Natural killer cell (primary cell): ENCODE measurements around the gene GSE1. TPM values are rescaled to one million over a fixed set of nuclear protein-coding genes. Genes with fewer than 3 reads are reported as not detected.

ENCODE experiments used
- ATAC-seq, 3 donors: fragments of 150-1000 bp in 2 of 3; fragments of 200-7000 bp in 1 of 3; cut with Tn5 transposase; 1 replicate in 1 of 3; 2 replicates in 2 of 3; pipeline ENCODE4 v1.10.0; 2021; ENCODE audit warnings: mild to moderate bottlenecking in 2 of 3, moderate library complexity in 2 of 3
- DNase-seq, 2 donors: peaks; one replicate each; pipeline versions ENCODE4 v3.0.0 to v3.0.0-alpha.2; 2013 to 2021; ENCODE audit warnings: mixed read lengths in 1 of 2
- H3K27ac ChIP-seq: one replicate; pipeline ENCODE4 v1.5.1; 2013; ENCODE audit warnings: mild to moderate bottlenecking, low read length
- H3K27me3 ChIP-seq: one replicate; pipeline ENCODE4 v1.6.1; 2013; ENCODE audit warnings: low read length; ENCODE audit not compliant: control insufficient read depth, insufficient read depth
- H3K36me3 ChIP-seq: one replicate; pipeline ENCODE4 v1.6.1; 2013; ENCODE audit warnings: low read length; ENCODE audit not compliant: control insufficient read depth, insufficient read depth
- H3K4me1 ChIP-seq: one replicate; pipeline ENCODE4 v1.6.1; 2013; ENCODE audit warnings: low read length; ENCODE audit not compliant: control insufficient read depth, insufficient read depth
- H3K4me3 ChIP-seq: one replicate; pipeline ENCODE4 v1.5.1; 2013; ENCODE audit warnings: low read length
- H3K9me3 ChIP-seq: one replicate; pipeline ENCODE4 v1.6.1; 2013; ENCODE audit warnings: low read length; ENCODE audit not compliant: control insufficient read depth, insufficient read depth
- H3K27ac Mint-ChIP-seq, 2 donors: one replicate each; pipeline ENCODE4 v1.8.0; 2022; ENCODE audit warnings: mild to moderate bottlenecking in 2 of 2, mixed read lengths in 2 of 2, moderate library complexity in 1 of 2
- H3K27me3 Mint-ChIP-seq, 2 donors: one replicate each; pipeline ENCODE4 v1.8.0; 2022; ENCODE audit warnings: low read depth in 2 of 2, mixed read lengths in 2 of 2
- H3K36me3 Mint-ChIP-seq: one replicate; pipeline ENCODE4 v1.8.0; 2022; ENCODE audit warnings: mixed read lengths
- H3K4me1 Mint-ChIP-seq, 2 donors: one replicate each; pipeline ENCODE4 v1.8.0; 2022; ENCODE audit warnings: mixed read lengths in 2 of 2
- H3K4me3 Mint-ChIP-seq: one replicate; pipeline ENCODE4 v1.8.0; 2022; ENCODE audit warnings: mild to moderate bottlenecking, moderate library complexity, mixed read lengths
- H3K9me3 Mint-ChIP-seq, 2 donors: one replicate each; pipeline ENCODE4 v1.8.0; 2022; ENCODE audit warnings: mixed read lengths in 2 of 2
- WGBS: methylation state at CpG from one replicate; pipeline ENCODE4 v1.1.7; 2013; ENCODE audit warnings: missing lambda C conversion rate; ENCODE audit not compliant: insufficient coverage; 5-methylcytosine and 5-hydroxymethylcytosine counted together
- intact Hi-C: fragments of 100-400 bp; cut with micrococcal nuclease; formaldehyde crosslinking; loops from one replicate; pipeline ENCODE4 v1.14.2; 2022
- total RNA-seq, 4 donors: library from RNA; stranded (reverse); fragments of 120-200 nt in 1 of 4; gene quantifications; one replicate each; pipeline versions ENCODE4 v1.2.3 to v1.2.4, GENCODE V29; 2013 to 2022
- TF ChIP-seq, protein P1 (sequence below): fragments of 200-600 bp; IDR thresholded peaks from one replicate; pipeline ENCODE4 v1.8.0; 2022; ENCODE audit warnings: antibody characterized with exemption

The GSE1 gene
- total RNA-seq, 3 donors from 2014 or later (not counting 1 experiment from before 2014, with no cell fraction given), result 232 to 277 (median 233) TPM

GRCh38 chr16:85707528-85708095, 94.5 kb downstream of the GSE1 start:
- Histone ChIP-seq H3K36me3 (no peaks in the 10 kb centered on the region), H3K27me3 (no peaks in the 10 kb centered on the region), H3K4me1 (no peaks in the 10 kb centered on the region), H3K4me3 (no peak overlapping the region), H3K9me3 (peaks cover 4% of the 10 kb centered on the region), H3K27ac (no peak overlapping the region)
- 89% methylated on average over 15 of the region's 16 CpGs for WGBS
- Mint-ChIP-seq H3K9me3 (no peaks in the 10 kb centered on the region), H3K4me1 (no peaks in the 10 kb centered on the region), H3K27ac (no peak overlapping the region), H3K36me3 (no peaks in the 10 kb centered on the region), H3K4me3 (no peak overlapping the region), H3K27me3 (no peaks in the 10 kb centered on the region)
- DNase-seq, result no peak
- no peak for ATAC-seq
- intact Hi-C loops, result no loop called here
- TF ChIP-seq, protein P1, sequence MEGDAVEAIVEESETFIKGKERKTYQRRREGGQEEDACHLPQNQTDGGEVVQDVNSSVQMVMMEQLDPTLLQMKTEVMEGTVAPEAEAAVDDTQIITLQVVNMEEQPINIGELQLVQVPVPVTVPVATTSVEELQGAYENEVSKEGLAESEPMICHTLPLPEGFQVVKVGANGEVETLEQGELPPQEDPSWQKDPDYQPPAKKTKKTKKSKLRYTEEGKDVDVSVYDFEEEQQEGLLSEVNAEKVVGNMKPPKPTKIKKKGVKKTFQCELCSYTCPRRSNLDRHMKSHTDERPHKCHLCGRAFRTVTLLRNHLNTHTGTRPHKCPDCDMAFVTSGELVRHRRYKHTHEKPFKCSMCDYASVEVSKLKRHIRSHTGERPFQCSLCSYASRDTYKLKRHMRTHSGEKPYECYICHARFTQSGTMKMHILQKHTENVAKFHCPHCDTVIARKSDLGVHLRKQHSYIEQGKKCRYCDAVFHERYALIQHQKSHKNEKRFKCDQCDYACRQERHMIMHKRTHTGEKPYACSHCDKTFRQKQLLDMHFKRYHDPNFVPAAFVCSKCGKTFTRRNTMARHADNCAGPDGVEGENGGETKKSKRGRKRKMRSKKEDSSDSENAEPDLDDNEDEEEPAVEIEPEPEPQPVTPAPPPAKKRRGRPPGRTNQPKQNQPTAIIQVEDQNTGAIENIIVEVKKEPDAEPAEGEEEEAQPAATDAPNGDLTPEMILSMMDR, result no peak

GRCh38 chr16:85708338-85708737, 95.2 kb downstream of the GSE1 start:
- intact Hi-C loops, result no loop called here
- Mint-ChIP-seq H3K4me1 (no peaks in the 10 kb centered on the region), H3K4me3 (no peak overlapping the region), H3K9me3 (no peaks in the 10 kb centered on the region), H3K27ac (no peak overlapping the region), H3K27me3 (no peaks in the 10 kb centered on the region), H3K36me3 (no peaks in the 10 kb centered on the region)
- TF ChIP-seq, protein P1, result no peak
- no peak for DNase-seq
- 96% methylated on average over 6 of the region's 6 CpGs for WGBS
- H3K27ac ChIP-seq, result no peak overlapping the region
- ATAC-seq, result no peak
- H3K27me3 ChIP-seq, result no peaks in the 10 kb centered on the region
- no peak overlapping the region for H3K4me3 ChIP-seq
- H3K36me3 ChIP-seq, result no peaks in the 10 kb centered on the region
- H3K4me1 ChIP-seq, result no peaks in the 10 kb centered on the region
- peaks cover 4% of the 10 kb centered on the region for H3K9me3 ChIP-seq

DNA sequence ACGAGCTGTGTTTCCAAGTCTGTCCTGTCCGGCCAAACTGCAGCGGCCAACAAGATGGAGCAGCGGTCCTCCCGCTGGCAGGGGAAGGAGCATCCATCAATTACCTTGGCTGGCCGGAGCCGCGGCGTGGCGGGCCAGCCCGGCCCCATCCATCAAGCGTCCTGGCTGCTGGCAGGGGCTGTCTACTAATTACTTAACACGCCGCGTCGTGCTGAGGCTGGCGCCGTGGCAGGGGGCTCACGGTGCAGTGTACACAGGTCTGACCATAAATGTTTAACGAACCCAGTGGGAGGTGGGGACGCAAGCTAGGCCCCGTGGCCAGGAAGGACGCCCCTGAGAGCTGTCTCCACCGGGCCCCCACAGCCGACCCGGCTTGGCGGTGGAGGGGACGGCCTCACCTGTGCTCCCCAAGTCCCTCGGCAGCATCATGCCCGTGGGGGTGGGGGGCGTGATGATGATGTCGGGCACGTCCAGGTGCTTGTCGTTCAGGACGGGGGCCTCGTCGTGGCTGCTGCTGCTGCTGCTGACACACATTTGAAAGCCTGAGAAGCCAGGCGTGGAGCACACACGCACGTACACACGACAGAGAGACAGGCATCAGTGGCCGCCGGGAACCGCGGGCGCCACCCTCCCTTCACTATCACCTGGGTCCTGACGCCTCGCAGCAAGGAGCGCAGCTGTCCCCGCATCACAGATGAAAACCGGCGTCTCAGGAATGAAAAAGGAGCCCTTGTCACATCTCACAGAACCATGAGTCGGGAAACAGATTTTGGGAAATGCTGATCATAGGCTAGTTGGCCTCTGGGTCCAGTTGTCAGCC, 96.9 kb downstream of the GSE1 start:
- TF ChIP-seq, protein P1, result no peak
- H3K4me1 ChIP-seq, result no peaks in the 10 kb centered on the region
- H3K27me3 Mint-ChIP-seq, result no peaks in the 10 kb centered on the region
- no peaks in the 10 kb centered on the region for H3K4me1 Mint-ChIP-seq
- H3K9me3 ChIP-seq, result peaks cover 4% of the 10 kb centered on the region
- H3K27me3 ChIP-seq, result no peaks in the 10 kb centered on the region
- ATAC-seq (no peak), DNase-seq (no peak)
- H3K4me3 ChIP-seq, result no peak overlapping the region
- H3K9me3 Mint-ChIP-seq, result no peaks in the 10 kb centered on the region
- intact Hi-C loops, result loop anchor here (10.0 kb wide), 1 partner anchor 55 kb away; no protein-coding TSS in a partner anchor
- no peak overlapping the region for H3K27ac ChIP-seq
- 93% methylated on average over 53 of the region's 53 CpGs for WGBS
- no peaks in the 10 kb centered on the region for H3K36me3 Mint-ChIP-seq
- H3K27ac Mint-ChIP-seq, result no peak overlapping the region
- no peaks in the 10 kb centered on the region for H3K36me3 ChIP-seq
- H3K4me3 Mint-ChIP-seq, result no peak overlapping the region
